ENCODE data around the gene OR1S2.
"Not testable (repeated sequence)": the region's sequence is repeated elsewhere in the genome, so short reads cannot be mapped to it uniquely, and the experiment has no call there.

Gene OR1S2, protein sequence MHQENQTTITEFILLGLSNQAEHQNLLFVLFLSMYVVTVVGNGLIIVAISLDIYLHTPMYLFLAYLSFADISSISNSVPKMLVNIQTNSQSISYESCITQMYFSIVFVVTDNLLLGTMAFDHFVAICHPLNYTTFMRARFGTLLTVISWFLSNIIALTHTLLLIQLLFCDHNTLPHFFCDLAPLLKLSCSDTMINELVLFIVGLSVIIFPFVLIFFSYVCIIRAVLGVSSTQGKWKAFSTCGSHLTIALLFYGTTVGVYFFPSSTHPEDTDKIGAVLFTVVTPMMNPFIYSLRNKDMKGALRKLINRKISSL

DNA sequence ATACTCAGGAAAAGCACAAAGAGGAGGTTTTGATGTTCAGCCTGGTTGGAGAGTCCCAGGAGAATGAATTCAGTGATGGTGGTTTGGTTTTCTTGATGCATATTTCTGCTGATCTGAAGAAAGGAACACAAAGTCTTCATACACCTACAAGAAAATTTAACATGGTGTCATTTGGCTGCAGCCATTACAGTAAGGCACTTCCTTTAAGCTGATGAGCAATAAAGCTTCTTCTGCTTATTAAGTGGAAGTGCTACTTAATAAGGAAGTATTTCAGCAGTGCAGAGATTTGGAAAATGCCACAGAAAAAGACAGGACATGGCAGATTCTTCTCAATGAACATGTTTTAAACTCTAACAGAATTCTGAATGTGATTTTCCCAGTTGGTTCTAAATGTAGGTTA is at the start of gene OR1S2:
Gene OR1S2, minus strand, starts transcription at position 101 of the 400 bp plus-strand sequence. Its CDS starts 0 bp downstream, at position 101.
- no peak for TF ChIP-seq JUND (IDR thresholded peaks at IDR 0.05; ENCODE audit: low read depth)
- in situ Hi-C loops (cut with HindIII; ENCODE audit: low pct_unique_long_range_greater_than_20kb, low sequenced_read_pairs): no loop called here

DNA sequence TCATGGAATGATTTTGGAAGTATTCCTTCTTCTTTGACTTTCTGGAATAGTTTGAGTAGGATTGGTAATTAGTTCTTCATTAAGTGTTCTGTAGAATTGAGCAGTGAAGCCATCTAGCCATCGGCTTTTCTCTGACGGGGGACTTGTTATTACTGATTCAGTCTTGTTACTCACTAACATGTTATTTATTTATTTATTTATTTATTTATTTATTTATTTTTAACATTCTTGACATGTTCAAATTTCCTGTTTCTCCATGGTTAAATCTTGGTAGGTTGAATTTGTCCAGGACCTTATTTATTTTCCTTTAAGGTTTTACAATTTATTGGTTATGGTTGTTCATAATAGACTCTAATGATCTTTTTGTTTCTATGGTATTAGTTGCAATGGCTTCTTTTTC is 40.0 kb upstream of the OR1S2 start:
- DNase-seq (ENCODE audit: low read depth in 1 of 2, low spot score in 1 of 2): no peak
- in situ Hi-C loops (cut with HindIII; ENCODE audit: low pct_unique_long_range_greater_than_20kb, low sequenced_read_pairs): no loop called here
- no peak for TF ChIP-seq JUND (IDR thresholded peaks at IDR 0.05; ENCODE audit: low read depth)

More for the DNA sequence above, at the start of gene OR1S2:
- DNase-seq (ENCODE audit: low read depth in 1 of 2, low spot score in 1 of 2): no peak

DNA sequence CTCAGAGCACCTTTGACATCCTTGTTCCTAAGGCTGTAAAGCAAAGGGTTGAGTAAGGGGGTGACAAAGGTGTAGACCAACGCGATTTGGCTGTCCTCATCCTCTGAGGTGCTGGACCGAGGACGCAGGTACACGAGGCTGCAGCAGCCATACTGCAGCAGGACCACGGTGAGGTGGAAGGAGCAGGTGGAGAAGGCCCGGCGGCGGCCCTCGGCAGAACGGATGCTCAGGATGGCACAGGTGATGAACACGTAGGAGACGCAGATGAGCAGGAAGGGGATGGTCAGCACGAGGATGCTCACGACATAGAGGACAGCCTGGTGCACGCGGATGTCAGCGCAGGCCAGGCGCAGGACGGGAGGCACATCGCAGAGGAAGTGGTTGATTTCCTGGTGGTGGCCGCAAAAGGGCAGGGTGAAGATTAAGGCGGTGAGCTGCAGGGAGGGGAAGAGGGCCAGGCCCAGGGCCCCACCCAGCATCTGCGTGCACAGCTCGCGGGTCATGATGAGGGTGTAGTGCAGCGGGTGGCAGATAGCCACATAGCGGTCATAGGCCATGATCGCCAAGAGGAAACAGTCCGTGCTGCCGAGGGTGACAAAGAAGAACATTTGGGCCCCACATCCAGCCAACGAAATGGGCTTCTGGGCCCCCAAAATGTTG is 24.1 kb upstream of the OR1S2 start:
- TF ChIP-seq JUND (IDR thresholded peaks at IDR 0.05; ENCODE audit: low read depth): no peak
- in situ Hi-C loops (cut with HindIII; ENCODE audit: low pct_unique_long_range_greater_than_20kb, low sequenced_read_pairs): no loop called here
- no peak for DNase-seq (ENCODE audit: low read depth in 1 of 2, low spot score in 1 of 2)

DNA sequence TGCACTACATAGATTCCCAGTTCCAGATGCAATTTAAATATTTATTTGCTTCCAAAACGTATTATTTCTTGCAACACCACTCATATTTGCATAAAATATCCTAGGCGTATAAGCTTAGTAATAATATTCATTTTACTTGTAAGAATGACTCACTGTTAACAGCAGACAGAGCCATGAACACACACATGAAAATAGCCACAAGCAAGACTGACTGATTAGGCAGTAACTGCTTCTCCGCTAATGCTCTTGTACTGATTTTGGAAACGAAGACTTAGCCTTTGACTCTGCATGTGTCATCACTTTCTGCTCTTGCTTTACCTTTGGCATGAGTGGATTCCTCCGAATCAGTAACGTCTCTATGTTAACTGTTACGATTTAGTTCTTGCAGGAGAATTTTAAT is 18.8 kb upstream of the OR1S2 start:
- in situ Hi-C loops (cut with HindIII; ENCODE audit: low pct_unique_long_range_greater_than_20kb, low sequenced_read_pairs): no loop called here
- no peak for TF ChIP-seq JUND (IDR thresholded peaks at IDR 0.05; ENCODE audit: low read depth)
- no peak for DNase-seq (ENCODE audit: low read depth in 1 of 2, low spot score in 1 of 2)

DNA sequence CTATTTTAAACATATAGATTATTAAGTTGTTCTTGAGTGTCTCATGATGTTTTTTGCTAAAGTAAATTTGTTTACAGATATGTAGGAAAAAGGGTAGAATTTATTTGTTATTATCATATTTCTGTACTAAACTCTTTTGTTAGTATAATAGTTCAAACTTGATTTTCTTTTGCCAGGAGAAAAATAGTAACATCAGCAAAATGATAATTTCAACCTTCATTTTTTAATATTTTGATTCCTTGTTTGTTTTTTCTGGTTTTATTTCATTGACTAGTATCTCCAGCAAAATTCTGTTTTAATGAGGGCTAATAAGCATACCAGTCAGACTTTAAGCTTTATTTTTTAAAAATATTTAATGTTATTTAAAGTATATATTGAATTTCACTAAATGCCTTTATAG is 12.5 kb upstream of the OR1S2 start:
- in situ Hi-C loops (cut with HindIII; ENCODE audit: low pct_unique_long_range_greater_than_20kb, low sequenced_read_pairs): no loop called here
- no peak for DNase-seq (ENCODE audit: low read depth in 1 of 2, low spot score in 1 of 2)
- TF ChIP-seq JUND (IDR thresholded peaks at IDR 0.05; ENCODE audit: low read depth): no peak

DNA sequence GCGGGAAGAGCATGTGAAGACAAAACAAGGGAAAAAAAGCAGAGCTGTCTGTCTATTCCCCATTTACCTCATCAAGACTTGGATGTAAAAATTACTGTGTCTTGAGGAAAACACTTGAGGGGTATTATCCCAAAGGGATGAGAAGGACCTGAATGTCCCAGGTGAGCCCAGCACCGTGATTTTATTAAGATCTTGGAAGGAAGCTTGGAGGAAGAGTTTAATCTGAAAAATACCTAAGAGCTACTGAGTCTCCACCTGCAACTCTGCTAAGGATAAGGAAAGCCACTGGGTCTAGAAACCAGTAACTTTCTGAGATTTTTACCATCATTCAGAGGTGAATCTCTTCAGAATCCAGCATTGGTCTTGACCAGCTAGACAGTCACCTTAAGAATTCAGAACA is 8.5 kb upstream of the OR1S2 start, which contains the start of gene OR1S1:
Gene OR1S1, plus strand, starts transcription at position 301 of the 400 bp plus-strand sequence.
- in situ Hi-C loops (cut with HindIII; ENCODE audit: low pct_unique_long_range_greater_than_20kb, low sequenced_read_pairs); DNase-seq (ENCODE audit: low read depth in 1 of 2, low spot score in 1 of 2): not testable (repeated sequence)

DNA sequence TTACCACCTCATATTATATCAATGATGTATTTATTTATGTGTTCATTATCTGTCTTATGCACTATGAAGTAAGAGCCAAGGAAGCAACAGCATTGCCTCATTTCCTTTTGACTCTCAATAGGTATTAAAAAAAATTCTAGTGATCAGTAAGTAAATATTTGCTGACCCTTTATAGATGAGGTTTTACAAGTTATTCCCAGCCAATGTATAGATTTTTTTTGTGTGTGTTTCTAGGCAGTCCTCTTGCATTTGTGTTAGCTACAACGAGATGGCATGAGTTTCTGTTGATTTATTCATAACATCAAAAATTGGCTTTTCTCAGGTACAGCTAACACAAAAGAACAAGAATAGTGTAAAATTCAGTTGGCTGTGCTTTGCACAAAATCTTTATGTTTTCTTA is 4.7 kb downstream of the OR1S2 start:
- no peak for TF ChIP-seq JUND (IDR thresholded peaks at IDR 0.05; ENCODE audit: low read depth)
- in situ Hi-C loops (cut with HindIII; ENCODE audit: low pct_unique_long_range_greater_than_20kb, low sequenced_read_pairs): no loop called here
- DNase-seq (ENCODE audit: low read depth in 1 of 2, low spot score in 1 of 2): no peak

DNA sequence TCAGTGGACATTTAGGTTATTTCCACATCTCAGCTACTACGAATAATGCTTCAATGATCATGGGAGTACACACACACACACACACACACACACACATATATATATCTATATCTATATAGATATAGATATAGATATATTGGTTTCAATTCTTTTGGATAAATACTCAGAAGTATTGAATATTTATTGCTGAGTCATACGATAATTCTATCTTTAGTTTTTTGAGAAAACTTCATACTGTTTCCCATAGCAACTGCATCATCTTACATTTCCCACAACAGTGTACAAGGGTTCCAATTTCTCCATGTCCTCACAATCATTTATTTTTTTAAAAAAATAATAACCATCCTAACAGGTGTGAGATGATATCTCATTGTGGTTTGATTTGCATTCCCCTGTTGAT is 8.0 kb downstream of the OR1S2 start:
- DNase-seq (ENCODE audit: low read depth in 1 of 2, low spot score in 1 of 2): no peak
- TF ChIP-seq JUND (IDR thresholded peaks at IDR 0.05; ENCODE audit: low read depth): no peak
- in situ Hi-C loops (cut with HindIII; ENCODE audit: low pct_unique_long_range_greater_than_20kb, low sequenced_read_pairs): no loop called here

DNA sequence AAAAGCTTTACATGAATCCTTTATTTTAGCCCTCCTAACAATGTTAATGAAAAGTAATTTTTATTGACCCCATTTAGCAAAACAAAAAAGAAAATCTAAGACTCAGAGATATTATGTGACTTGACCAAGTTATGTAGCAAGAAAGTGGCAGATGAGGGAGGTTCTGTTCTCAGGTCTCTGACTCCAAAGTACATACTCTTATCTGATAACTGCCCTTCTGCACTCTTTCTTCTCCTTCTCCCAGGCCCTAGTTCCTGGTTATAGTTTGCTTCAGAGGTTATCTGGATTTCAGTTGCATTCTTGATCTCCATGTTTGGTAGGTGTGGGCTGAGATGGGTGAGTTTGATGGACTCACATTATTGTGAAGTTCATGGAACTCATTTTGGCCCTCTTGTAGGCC is 10.6 kb downstream of the OR1S2 start:
- no peak for TF ChIP-seq JUND (IDR thresholded peaks at IDR 0.05; ENCODE audit: low read depth)
- no peak for DNase-seq (ENCODE audit: low read depth in 1 of 2, low spot score in 1 of 2)
- in situ Hi-C loops (cut with HindIII; ENCODE audit: low pct_unique_long_range_greater_than_20kb, low sequenced_read_pairs): no loop called here

DNA sequence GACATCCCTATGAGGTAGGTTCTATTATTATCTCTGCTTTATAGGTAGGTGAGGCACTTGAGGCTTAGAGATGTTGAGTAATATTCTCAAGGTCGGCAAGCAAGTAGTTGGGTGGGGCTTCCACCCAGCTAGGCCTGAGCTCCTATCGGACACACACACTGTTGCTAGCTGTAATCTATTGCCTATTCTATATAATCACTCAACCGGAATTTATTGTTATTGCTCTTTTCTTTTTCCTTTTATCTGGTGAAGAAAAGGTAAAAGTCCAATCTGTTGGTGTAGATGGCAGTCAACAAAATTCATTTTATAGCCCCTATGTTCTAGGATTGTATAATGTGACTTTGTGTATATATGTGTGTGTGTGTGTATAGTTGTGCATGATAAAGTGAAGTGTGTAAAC is 11.7 kb downstream of the OR1S2 start:
- TF ChIP-seq JUND (IDR thresholded peaks at IDR 0.05; ENCODE audit: low read depth): no peak
- in situ Hi-C loops (cut with HindIII; ENCODE audit: low pct_unique_long_range_greater_than_20kb, low sequenced_read_pairs): no loop called here
- no peak for DNase-seq (ENCODE audit: low read depth in 1 of 2, low spot score in 1 of 2)

DNA sequence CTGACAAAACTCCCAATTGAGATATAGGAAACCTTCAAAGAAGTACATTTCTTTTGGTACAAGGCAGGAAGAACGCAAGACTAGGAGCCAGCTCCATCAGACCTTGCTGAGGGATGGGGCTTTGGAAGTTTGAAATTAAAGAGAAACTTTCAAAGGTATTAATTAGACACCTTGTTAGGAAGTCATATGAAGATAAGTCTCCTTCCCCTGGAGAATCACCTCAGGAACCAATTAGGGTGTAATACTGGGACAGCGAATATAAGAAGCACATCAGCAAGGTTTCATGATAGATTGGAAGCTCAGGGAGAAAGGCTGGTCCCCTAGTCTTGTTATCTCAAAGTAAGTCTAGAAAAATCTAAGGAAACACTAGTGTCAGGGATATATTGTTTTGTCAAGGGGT is 15.2 kb downstream of the OR1S2 start, which contains the start of gene OR9Q2:
Gene OR9Q2, plus strand, starts transcription at position 301 of the 400 bp plus-strand sequence. CDS start 1,421 bp downstream, outside the sequence.
- in situ Hi-C loops (cut with HindIII; ENCODE audit: low pct_unique_long_range_greater_than_20kb, low sequenced_read_pairs): no loop called here
- TF ChIP-seq JUND (IDR thresholded peaks at IDR 0.05; ENCODE audit: low read depth): no peak
- DNase-seq (ENCODE audit: low read depth in 1 of 2, low spot score in 1 of 2): no peak

DNA sequence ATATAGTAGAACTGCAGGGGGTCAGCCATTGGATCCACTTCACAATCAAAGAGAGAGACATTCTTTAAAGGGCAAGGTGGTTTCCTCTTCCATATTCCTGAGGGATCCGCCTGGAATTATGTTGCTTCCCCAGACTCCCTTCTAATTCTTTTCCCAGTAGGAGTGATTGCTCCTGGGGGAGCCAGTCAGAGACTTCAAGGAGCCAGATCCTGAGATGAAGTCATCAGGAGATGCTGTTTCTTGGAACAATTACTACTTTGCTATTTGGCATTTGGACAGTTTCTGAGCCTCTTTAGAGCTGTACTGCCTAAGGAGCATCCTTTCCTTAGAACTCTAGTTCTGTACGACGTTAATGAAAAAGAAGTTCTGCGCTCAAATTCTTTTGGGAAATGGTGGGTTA is 17.0 kb downstream of the OR1S2 start:
- in situ Hi-C loops (cut with HindIII; ENCODE audit: low pct_unique_long_range_greater_than_20kb, low sequenced_read_pairs): no loop called here
- no peak for TF ChIP-seq JUND (IDR thresholded peaks at IDR 0.05; ENCODE audit: low read depth)
- no peak for DNase-seq (ENCODE audit: low read depth in 1 of 2, low spot score in 1 of 2)

DNA sequence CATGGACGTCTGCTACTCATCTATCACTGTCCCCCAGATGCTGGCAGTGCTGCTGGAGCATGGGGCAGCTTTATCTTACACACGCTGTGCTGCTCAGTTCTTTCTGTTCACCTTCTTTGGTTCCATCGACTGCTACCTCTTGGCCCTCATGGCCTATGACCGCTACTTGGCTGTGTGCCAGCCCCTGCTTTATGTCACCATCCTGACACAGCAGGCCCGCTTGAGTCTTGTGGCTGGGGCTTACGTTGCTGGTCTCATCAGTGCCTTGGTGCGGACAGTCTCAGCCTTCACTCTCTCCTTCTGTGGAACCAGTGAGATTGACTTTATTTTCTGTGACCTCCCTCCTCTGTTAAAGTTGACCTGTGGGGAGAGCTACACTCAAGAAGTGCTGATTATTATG is 24.3 kb downstream of the OR1S2 start:
- no peak for TF ChIP-seq JUND (IDR thresholded peaks at IDR 0.05; ENCODE audit: low read depth)
- DNase-seq (ENCODE audit: low read depth in 1 of 2, low spot score in 1 of 2): no peak
- in situ Hi-C loops (cut with HindIII; ENCODE audit: low pct_unique_long_range_greater_than_20kb, low sequenced_read_pairs): no loop called here

All from T47D (cell line).